Measurements from ENCODE around the gene C14orf180.

The C14orf180 gene

DNA sequence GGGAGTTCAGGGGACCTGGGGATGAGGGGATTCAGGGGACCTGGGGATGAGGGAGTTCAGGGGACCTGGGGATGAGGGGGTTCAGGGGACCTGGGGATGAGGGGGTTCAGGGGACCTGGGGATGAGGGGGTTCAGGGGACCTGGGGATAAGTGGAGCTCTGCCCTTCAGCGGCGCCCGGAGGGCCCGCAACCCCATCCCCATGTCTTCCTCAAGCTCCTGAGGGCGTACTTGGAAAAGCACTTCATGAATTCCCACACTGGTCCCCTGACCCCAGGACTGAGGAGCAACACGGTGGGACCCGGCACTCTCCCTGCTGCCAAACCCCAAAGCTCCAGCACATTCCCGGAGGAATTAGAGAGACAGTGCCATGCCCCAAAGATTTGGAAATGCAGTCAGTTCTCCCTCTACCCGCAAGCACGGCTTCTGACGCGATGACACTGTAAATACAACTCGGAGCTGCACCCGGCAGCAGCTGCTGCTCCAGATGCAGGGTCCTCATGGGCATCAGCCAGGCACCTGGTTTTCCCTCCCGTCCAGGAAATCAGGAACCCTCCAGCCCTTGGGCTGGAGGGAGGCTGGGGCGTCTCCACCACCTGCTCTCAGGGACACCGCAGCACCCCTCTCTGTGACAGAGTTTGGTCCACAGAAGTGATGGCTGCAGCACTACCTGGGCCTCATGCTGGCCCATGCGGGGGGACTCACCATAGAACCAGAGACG lies 32.8 kb upstream of the C14orf180 start:
- TF ChIP-seq ZNF274 (IDR thresholded peaks at IDR 0.05; ENCODE audit: low read depth, low read length): no peak
- no peak overlapping the region for H3K4me3 ChIP-seq (ENCODE audit: low read length)

DNA sequence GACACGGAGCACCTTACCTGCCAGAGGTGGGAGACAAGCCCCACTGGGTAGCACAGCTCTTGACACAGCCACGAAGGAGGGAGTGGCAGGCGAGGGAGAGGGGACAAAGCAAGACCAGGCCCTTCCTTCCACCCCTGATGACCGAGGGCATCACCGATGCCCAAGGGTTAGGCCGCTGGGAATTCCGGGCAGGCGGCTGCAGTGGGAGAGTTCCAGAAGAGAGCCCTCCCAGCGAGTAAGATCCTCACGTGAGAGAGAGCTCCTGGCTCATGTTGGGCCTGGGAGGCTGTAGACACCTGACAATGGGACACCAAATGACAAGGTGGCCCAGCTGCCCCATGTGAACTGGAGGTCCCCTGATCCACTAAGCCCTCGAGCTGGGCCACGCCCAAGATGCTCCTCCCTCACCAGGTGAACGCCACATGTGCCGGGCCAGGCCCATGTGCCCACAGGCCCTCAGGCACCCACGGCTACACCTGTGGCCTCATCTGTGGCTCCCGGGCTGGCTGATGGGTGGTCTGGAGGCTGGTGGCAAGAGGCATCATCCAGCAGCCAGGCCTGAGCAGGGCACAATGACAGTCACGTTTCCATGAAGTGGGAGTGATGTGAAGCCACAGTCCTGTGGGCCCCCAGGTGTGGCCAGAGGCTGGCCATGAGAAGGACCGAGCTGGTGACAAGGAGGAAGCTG lies 32.1 kb upstream of the C14orf180 start:
- no peak for TF ChIP-seq ZNF274 (IDR thresholded peaks at IDR 0.05; ENCODE audit: low read depth, low read length)
- H3K4me3 ChIP-seq (ENCODE audit: low read length): no peak overlapping the region

DNA sequence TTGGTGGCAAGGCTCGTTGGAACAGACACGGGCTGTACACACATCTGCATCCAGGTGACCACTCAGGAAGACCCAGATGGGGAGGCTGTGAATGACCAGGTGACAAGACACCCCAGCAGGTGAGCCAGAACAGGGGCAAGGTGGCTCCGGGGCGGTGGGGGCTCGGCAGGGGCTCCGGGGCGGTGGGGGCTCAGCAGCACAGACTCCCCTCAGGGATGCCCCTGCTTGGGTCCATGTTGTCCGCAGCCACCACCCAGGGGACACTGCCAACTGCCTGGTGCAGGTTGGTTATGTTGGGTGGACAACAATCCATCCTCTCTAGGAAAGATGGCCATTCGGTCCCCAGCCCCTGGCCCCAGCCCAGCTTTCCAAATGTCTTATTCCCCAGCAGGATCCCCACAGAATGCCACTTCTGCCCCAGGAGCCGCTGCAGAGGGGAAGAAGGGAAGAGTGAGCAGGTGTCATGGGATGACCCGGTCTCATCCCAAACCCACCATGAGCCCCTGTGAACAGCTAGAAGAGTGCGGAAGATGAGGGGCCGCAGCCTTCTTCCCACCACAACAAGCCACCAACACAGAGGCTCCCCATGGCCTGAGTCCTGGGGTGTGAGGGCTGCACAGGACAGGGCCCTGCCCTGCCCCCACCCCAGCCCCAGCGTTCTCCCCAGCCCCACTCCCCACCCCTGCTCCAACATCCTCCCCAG lies 31.4 kb upstream of the C14orf180 start:
- TF ChIP-seq ZNF274 (IDR thresholded peaks at IDR 0.05; ENCODE audit: low read depth, low read length): no peak
- no peak overlapping the region for H3K4me3 ChIP-seq (ENCODE audit: low read length)

DNA sequence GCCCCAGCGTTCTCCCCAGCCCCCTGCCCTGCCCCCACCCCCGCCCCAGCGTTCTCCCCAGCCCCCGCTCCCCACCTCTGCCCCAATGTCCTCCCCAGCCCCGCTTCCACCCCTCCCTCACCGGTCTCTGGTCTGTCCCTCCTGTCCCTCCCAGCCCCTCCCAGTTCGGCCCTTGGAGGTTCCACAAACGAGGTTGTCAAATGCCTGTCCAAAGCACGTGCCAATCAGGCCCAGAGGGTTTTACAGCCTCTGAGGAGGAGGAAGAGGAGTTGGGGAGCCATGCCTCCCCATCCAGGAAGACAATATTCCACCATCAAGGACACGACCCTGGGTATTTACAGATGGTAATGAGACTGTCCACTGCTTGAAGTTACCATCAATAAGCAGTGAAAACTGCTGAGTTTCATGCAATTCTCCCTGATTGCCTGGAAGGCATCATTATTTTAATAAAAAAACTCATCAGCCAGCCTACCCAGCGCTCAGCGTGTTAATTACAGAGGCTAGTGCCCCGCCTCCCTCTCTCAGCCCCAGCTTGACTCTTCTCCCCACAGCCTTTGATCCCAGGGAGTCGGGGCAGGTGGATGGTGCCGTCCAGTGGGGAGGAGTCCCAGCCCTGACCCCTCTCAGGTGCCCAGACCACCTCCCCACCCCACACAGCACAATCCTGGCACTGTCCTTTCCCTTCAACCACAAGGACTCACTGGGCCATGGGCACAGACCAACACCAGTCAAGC lies 30.6 kb upstream of the C14orf180 start:
- no peak for TF ChIP-seq ZNF274 (IDR thresholded peaks at IDR 0.05; ENCODE audit: low read depth, low read length)
- H3K4me3 ChIP-seq (ENCODE audit: low read length): no peak overlapping the region

DNA sequence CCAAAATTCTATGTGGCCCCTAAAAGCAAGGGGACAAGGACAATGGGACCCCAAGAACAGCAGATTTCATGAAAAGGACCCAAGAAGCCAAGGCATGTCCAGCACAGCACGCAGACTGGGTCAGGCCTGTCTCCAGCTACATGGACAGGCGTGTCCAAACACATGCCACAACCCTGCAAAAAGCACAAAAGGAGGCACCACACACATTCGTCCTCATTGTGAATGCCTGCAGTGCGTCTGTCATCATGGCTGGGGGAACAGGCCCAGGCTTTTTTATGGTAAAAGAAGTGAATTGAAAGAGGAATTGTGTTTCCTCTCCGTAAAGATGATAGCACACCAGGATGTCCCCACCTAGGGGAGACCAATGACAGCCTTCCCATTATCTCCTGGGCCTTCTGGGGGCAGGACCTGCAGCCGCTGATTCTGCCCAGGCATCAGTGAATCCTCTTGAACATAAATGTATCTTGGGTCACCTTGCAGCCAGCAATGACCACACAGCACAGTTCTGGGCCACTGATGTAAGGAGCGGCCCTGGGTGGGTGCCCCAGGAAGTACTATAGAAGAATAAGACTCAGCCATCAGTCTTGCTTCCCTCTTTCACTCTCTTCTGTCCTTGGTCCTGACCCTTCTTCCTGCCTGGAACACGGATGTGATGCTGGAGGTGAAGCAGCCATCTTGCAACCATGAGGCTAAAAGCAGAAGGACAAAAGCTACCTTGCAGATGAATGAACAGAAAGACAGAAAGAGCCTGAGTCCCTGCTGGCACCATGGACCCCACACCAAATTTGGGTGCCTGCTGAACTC lies 29.8 kb upstream of the C14orf180 start:
- TF ChIP-seq ZNF274 (IDR thresholded peaks at IDR 0.05; ENCODE audit: low read depth, low read length): no peak
- no peak overlapping the region for H3K4me3 ChIP-seq (ENCODE audit: low read length)

DNA sequence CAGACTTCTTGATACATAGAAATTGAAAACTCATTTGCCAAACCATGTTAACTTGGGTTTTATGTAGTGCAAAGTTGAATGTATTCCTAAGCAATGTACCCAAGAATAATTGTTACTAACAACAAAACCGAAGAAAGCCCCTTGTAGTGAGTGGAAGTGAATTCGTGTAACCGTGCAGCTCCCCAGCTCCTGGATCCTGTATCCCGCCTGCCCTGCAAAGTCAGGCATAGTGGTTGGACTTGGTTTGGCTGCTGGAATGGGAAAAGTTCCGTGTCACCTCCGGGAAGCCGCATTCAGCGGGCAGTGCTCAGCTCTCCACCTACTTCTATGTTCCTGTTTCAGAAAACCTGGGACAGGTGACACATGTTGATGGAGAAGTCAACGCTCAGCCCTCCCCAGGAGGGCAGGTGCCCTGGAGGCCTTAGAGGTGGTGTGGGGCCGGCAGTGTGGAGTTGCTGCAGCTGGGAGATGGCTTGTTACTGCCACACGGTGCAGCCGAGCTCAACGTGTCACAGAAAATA lies 29.2 kb upstream of the C14orf180 start:
- TF ChIP-seq ZNF274 (IDR thresholded peaks at IDR 0.05; ENCODE audit: low read depth, low read length): no peak
- H3K4me3 ChIP-seq (ENCODE audit: low read length): no peak overlapping the region

DNA sequence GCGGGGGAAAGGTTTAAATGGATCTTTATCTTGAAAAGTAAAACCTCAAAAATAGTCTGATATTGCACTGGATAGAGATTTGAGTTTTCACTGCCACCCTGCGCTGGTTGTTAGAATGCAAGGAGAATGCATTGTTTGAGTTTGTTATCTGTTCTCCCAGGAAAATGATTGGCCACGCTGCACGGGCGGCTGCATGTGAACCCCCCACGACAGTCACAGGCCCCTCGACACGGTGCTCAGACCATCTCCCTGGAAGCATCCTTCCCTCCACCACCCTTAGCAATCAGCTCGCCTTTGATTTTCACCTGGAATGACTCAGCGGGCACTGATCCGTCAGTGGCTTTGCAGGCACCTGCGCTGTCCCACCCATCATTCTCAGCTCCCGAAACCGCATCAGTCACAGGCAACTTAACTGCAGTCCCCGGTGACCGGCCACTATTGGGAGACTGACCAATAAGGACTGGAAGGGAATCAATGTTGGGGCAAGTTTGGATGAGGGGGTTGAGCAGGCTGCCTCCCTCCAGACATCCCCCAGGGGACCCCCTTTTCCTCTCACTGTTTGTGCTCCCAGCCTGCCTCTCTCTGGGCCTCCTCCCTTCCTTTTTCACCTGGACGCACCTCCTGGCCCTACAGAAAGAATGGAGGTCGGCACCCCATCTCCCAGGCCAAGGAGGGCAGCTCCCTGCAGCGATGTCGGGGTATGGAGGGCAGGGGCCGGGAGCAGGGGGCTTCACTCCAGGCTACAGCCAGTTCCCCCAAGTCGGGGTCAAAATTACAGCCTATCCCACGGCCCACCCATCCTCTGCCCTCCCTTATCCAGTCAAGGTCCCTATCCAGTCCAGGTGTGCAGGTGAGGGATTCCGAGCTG lies 28.5 kb upstream of the C14orf180 start:
- no peak for TF ChIP-seq ZNF274 (IDR thresholded peaks at IDR 0.05; ENCODE audit: low read depth, low read length)
- H3K4me3 ChIP-seq (ENCODE audit: low read length): no peak overlapping the region

DNA sequence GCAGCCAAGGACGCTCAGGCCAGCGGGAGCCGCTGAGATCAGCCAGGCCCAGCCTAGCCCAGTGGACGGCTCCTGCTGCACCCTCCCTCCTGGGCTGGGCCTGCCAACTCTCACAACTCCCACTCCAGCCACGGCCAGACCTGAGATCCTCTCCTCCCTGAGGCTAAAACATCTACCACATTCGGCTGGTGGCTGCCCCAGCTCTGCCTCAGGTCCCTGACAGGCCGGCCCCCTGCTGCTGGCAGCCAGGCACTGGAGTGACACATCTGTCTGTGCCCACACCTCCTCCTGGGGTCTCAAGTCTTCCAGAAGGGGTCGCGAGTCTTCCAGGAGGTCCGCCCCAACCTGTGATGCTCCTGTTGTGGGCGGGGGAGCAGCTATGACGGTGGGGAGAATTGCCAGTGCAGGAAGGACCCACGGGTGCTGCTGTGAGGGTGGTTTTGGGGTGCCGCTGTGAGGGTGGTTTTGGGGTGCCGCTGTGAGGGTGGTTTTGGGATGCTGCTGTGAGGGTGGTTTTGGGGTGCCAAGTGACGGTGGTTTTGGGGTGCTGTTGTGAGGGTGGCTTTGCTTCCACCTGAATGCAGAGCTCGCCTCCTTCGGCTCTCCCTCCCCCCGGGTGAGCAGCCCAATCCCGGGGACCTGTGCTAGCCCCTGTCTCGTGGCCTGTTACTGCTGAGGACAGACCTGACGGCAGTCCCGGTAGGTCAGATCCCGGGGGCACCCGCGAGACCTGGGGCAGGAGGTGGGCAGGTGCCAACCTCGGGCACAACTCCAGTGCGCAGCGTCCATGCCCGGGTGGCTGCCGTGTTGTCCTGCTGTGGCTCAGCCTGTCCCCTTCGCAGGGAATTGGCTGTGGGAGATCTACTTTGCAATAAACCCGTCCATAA lies 27.5 kb upstream of the C14orf180 start:
- no peak for TF ChIP-seq ZNF274 (IDR thresholded peaks at IDR 0.05; ENCODE audit: low read depth, low read length)
- H3K4me3 ChIP-seq (ENCODE audit: low read length): no peak overlapping the region

DNA sequence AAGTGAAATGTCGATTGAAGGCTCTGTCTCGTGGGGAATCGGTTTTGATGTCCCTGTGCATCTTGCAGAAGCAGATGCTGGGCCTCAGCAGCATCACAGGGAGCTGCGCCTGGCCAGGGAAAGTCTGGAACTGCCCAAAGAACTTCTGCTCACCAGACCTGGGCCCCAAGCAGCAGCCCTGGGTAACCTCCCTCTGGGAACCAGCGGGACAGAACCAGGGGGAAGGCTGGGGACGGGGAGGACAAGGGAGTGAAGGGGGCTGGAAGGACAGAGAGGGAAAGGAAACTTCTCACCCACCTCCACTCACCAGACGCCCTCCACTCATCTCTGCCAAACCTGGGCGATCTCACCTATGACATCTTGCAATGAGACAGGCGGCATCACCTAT lies 26.8 kb upstream of the C14orf180 start:
- no peak overlapping the region for H3K4me3 ChIP-seq (ENCODE audit: low read length)
- TF ChIP-seq ZNF274 (IDR thresholded peaks at IDR 0.05; ENCODE audit: low read depth, low read length): no peak

DNA sequence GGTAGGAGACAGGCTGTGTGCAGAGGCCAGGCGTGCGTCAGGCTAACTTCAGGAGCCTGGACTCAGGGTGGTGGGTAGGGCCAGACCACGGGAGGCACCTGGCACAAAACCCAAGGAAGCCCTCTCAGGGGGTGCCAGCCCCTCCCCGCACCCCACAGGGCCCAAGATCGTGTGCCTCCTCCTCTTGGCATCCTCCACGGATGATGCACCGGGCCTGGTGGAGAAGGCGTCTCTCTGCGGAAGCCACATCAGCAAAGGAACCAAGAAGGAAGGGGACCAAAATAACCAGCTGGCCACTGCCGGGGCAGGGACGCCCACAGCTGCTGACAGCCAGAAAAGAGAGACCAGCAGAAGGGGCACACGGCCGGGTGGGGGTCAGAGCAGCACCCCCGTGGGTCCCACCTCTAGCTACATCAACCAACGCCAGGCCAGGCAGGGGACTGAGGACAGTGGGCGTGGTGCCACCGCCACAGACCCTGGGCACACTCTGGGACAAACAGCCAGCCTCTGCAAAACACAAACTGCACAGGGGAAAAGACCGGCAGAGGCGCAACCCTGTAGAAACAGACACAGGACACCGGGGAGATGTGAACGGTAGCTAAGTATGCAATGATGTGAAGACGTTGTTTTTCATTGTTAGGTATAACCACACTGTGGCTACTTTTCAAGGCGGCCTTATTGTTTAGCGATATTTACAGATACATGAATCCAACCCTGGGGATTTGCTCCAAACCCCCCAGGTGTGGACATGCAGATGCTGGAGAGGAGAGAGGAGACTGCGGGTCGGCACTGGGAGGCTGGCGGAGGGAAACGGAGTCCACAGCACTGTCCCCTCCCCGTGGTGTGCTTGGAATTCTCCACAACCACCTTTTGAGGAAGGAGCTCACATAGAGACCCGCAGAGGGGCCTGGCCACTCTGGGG lies 26.1 kb upstream of the C14orf180 start:
- H3K4me3 ChIP-seq (ENCODE audit: low read length): no peak overlapping the region
- no peak for TF ChIP-seq ZNF274 (IDR thresholded peaks at IDR 0.05; ENCODE audit: low read depth, low read length)

Data from GM08714 (cell line).